NCI-H510A treated with DMSO at 0.1 percent for 48 hours (cell line): Measurements from ENCODE around the gene IP6K3.
A peak's percentile ranks its signal among the peaks of the same experiment; 100 is the strongest.

ENCODE experiments used
- DNase-seq: peaks from one replicate; lab custom pipeline; 2025; lab: John Stamatoyannopoulos, UW

IP6K3 gene

DNA sequence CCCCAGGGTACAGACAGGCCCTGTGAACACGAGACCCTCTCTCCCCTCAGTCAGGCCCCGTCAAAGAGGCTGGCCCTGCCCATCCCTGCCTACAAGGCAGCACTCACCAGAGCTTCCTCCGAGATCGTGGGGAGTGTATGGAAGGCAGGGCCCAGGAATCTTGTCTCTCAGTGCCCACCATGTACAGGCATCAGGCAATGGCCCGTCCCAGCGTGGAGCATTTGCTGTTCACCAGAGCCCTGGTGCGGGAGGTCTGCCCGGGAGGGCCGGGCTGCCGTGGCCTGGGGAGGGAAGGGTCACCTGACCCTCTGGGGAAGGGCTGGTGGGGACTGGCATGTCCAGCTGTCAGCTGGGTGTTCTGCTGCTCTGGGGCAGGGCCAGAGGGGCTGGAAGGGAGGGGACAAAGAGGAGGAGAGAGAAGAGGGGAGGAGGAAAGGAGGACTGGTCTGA, at the start of gene IP6K3:
TSS of gene IP6K3 (minus strand) at position 255 of the 450 bp plus-strand sequence. CDS start 11,429 bp downstream, outside the sequence.
- DNase-seq: peak; percentile 28

DNA sequence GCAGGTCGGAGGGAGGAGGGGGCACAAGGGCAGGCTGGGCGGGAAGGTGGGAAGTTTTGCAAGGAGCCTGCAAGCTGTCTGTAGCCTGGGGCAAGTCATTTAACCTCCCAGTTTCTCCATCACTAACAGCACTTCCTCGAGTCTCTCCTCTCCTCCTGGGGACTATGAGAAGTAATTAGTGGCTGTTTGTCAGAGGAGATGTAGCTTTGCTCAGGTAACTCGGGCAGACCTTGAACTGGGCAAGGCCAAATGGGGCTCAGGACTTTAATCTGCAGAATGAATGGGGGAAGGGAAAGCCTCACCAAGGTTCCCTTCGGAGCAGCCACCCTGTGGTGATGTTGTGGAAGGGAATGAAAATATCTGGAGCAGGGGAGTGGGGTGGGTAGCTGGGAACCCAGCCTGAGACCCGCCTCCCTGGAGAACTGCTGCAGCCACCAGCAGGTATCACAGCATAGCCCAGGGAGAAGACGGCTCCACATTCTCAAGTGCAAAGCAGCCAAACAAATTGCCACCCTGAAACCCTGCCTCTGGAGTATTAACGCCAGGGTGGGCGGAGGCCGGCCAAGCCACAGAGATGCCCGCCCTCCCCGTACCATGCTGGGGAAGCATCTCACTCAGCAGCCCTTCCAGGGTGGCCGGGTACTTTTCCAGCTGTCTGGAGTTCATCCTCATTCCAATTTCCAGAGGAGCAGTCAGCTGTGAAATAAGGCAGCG, 48.4 kb upstream of the IP6K3 start:
- DNase-seq: peak; percentile 49

GRCh38 chr6:33792981-33793380, 46.3 kb upstream of the IP6K3 start:
- no peak for DNase-seq

DNA sequence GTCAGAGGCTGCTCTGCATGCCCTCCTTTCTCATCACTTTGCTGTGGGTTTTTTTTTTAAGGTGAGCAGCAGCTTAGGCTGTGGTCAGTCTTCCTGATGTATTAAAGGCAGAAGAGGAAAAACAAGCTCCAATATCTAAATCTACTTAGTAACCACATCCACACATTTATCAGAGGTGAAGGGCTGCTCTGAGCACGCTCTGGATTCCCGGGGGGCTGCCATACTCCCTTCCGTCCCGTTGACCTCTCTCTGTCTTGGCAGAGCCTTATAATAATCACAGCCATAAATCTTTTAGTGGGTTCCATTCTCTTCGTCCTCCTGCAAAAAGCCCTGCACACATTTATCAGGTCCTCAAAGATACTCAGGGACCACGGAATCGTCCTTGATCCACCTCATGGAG, 44.9 kb upstream of the IP6K3 start:
- DNase-seq: no peak

GRCh38 chr6:33790910-33791309, 44.2 kb upstream of the IP6K3 start:
- no peak for DNase-seq

DNA sequence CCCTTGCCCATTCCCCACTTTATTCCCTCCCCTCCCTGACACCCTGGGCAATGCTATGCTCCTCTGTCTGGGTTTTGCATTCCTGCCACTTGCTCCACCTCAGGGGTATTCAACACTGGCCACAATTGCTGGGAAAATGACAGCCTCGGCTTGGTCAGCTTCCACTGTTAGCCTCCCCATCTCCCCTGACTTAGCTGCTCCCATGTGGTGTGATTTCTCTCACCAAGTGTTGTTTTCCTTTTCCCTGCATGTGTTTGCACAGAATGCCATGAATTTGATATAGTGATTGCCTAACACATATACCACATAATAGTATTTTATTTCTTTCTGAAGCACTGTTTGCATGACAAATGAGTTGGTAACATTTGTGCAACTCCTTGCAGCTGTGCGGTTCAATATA, 43.7 kb upstream of the IP6K3 start:
- no peak for DNase-seq

- no peak for DNase-seq
These were observed 42.8 kb upstream of the IP6K3 start for GRCh38 chr6:33789550-33789895.

GRCh38 chr6:33788694-33789549, 42.2 kb upstream of the IP6K3 start, which contains the start of gene LEMD2:
LEMD2 (minus strand) TSS chr6:33789130; CDS start chr6:33789116, 14 bp downstream.
- peak; percentile 94 for DNase-seq

GRCh38 chr6:33787954-33788693, 41.4 kb upstream of the IP6K3 start:
- DNase-seq: peak; percentile 90

- DNase-seq: peak; percentile 49
These were observed 40.7 kb upstream of the IP6K3 start for GRCh38 chr6:33787346-33787953.

GRCh38 chr6:33786736-33787135, 40.0 kb upstream of the IP6K3 start:
- no peak for DNase-seq

- DNase-seq: no peak
These were observed 39.1 kb upstream of the IP6K3 start for GRCh38 chr6:33785778-33786177.

DNA sequence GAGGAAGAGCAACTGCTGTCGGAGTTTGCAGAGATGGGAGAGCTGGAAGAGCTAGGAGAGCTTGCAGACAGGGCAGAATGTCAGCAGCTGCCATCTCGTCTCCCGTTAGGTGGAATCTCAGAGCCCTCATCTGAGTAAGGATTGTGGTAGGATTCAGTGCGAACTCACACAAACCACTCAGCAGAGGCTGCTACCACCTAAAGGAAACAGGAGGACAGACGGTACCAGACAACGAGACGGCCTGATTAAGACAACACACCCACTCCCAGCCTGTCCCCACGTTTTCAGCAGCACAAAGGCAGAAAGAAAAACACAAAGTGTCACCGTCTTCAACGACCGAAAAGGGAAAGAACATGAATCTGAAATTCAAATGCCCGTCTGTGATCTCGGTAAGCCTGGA, 38.1 kb upstream of the IP6K3 start:
- no peak for DNase-seq

DNA sequence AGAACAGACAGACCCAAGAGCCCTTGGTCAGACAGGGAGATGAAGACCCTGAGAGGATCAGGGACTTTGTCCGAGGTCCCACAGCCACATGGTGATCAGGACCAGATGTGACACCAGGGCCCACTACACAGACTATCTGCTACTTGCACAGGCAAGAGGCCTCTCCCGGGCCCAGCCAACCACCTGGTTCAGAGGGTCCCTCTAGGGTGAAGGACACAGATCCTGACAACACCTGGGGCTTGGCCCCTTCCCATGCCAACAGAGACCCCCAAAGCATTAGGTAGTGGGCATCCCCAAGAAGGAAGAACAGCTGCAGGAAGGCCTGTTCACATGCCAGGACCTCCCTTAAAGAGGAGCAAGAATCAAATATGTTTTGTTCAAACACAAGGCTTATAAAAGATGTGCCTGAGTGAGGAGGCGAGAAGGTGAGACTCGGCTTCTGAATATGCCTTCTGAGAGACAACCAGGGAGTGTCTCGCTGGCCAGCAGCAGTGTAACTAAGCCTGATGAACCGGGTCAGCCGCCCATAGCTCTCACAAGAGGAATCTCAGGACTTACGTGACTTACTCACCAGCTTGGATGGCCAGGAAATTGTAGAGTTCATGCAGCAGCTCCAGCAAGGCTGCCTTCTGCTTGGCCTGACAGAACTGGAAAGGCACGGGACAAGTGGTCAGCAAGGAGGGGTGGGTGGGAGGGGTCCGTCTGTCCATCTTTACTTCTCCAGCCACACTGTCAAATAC, 37.2 kb upstream of the IP6K3 start:
- no peak for DNase-seq

GRCh38 chr6:33782561-33782960, 35.9 kb upstream of the IP6K3 start:
- no peak for DNase-seq

GRCh38 chr6:33781131-33781975, 34.6 kb upstream of the IP6K3 start:
- DNase-seq: no peak

DNA sequence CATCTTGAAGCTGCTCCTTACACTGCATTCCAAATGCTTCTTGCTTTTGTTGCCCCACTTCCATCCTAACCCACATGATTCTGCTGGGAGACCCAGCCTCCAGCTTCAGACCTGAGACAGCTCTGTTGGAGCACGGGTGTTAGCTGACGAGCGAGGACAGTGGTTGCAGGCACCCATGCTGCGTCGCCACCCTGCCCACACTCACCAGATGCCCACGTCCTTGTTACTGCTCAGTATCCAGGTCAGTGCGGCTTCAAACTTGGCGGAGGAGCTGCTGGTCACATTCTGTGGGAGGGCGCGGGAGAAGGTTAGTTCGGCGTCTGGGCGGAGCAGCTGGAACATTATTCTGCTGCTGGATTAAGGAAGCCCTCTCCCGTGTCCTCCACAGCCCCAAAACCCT, 33.2 kb upstream of the IP6K3 start:
- no peak for DNase-seq

DNA sequence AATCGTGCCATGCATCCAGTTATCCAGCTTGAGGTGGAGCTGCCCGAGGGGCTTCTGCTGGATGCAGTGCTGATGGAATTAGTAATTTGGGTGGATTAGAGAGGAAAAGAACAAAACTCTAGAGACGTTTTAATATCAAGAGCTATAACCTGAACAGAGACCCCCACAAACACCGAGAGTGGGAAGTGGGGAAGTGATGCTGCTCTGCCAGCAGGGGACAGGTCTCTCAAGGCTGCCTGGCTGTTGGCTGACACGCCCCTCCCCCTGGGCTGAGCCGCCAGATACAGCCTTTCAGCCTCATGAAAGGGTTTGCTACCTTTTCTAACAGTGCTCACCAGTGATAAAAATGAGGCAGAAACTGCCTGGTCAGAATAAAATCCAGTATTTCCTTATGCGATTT, 32.6 kb upstream of the IP6K3 start:
- DNase-seq: no peak

- DNase-seq: no peak
These were observed 31.9 kb upstream of the IP6K3 start for GRCh38 chr6:33778444-33779121.
